IMR-90 (cell line): ENCODE measurements around the gene NCKIPSD. TPM values are rescaled to one million over a fixed set of nuclear protein-coding genes. Genes with fewer than 3 reads are reported as not detected.
A peak's percentile ranks its signal among the peaks of the same experiment; 100 is the strongest.

Source experiments
- ATAC-seq: fragments of 200-7000 bp; cut with Tn5 transposase; 2 replicates; pipeline ENCODE4 v1.9.1; 2020; ENCODE audit warnings: low read depth, mild to moderate bottlenecking, moderate library complexity
- BruUV-seq: library from RNA; stranded (reverse); fragments of 400-500 nt; replicated peaks from 2 replicates; lab custom pipeline; 2021; lab: Mats Ljungman, UMichigan
- CTCF ChIA-PET: fragments of 300-600 bp; formaldehyde crosslinking; extraction: SDS; loops from one replicate; lab custom pipeline; 2021; ENCODE audit warnings: antibody characterized with exemption; lab: Yijun Ruan, JAX
- POLR2A ChIA-PET: fragments of 300-600 bp; sonication (Branson Sonifier 250); formaldehyde crosslinking; loops from one replicate; lab custom pipeline; 2022; ENCODE audit warnings: antibody characterized with exemption; ENCODE audit not compliant: unreplicated experiment; lab: Charles Lee
- DNase-seq: peaks from one replicate; pipeline ENCODE4 v3.0.0; 2013
- H2AFZ ChIP-seq: replicated peaks from 2 replicates; pipeline ENCODE3; 2013; ENCODE audit warnings: low read length, mild to moderate bottlenecking; ENCODE audit not compliant: poor library complexity
- H2AK5ac ChIP-seq: 2 replicates; pipeline ENCODE4 v1.6.1; 2013; ENCODE audit warnings: low read depth, low read length, inconsistent platforms
- H2AK9ac ChIP-seq: replicated peaks from 2 replicates; pipeline ENCODE3; 2013; ENCODE audit warnings: mild to moderate bottlenecking, low read depth, low read length, moderate library complexity; ENCODE audit not compliant: poor library complexity
- H2BK120ac ChIP-seq: 2 replicates; pipeline ENCODE4 v1.6.1; 2013; ENCODE audit warnings: low read depth, low read length, inconsistent platforms
- H2BK15ac ChIP-seq: 3 replicates; pipeline ENCODE4 v1.6.1; 2013; ENCODE audit warnings: low read depth, low read length, inconsistent platforms
- H2BK20ac ChIP-seq: 2 replicates; pipeline ENCODE4 v1.6.1; 2013; ENCODE audit warnings: low read depth, mild to moderate bottlenecking, inconsistent platforms, low read length, moderate library complexity
- H2BK5ac ChIP-seq: 2 replicates; pipeline ENCODE4 v1.6.1; 2013; ENCODE audit warnings: mild to moderate bottlenecking, low read depth, low read length, inconsistent platforms; ENCODE audit not compliant: poor library complexity, severe bottlenecking
- H3K14ac ChIP-seq: replicated peaks from 2 replicates; pipeline ENCODE4 v1.6.1; 2013; ENCODE audit warnings: low read depth, low read length, inconsistent platforms
- H3K18ac ChIP-seq: 2 replicates; pipeline ENCODE4 v1.6.1; 2013; ENCODE audit warnings: low read depth, low read length, control low read depth
- H3K23ac ChIP-seq: 2 replicates; pipeline ENCODE4 v1.6.1; 2013; ENCODE audit warnings: low read depth, low read length, inconsistent platforms
- H3K27ac ChIP-seq: 2 replicates; pipeline ENCODE4 v1.5.1; 2013; ENCODE audit warnings: mild to moderate bottlenecking, control low read depth, low read length; ENCODE audit not compliant: insufficient read depth
- H3K27me3 ChIP-seq: 2 replicates; pipeline ENCODE4 v1.6.1; 2013; ENCODE audit warnings: low read length; ENCODE audit not compliant: control insufficient read depth, insufficient read depth
- H3K36me3 ChIP-seq: 2 replicates; pipeline ENCODE4 v1.6.1; 2013; ENCODE audit warnings: low read length, mixed read lengths; ENCODE audit not compliant: control insufficient read depth, insufficient read depth
- H3K4ac ChIP-seq: 2 replicates; pipeline ENCODE4 v1.6.1; 2013; ENCODE audit warnings: low read depth, low read length, inconsistent platforms
- H3K4me1 ChIP-seq: 2 replicates; pipeline ENCODE4 v1.6.1; 2013; ENCODE audit warnings: low read length, mixed read lengths; ENCODE audit not compliant: control insufficient read depth, insufficient read depth
- H3K4me2 ChIP-seq: 2 replicates; pipeline ENCODE4 v1.6.1; 2013; ENCODE audit warnings: low read depth, mild to moderate bottlenecking, control low read depth, low read length, moderate library complexity
- H3K4me3 ChIP-seq: 2 replicates; pipeline ENCODE4 v1.5.1; 2013; ENCODE audit warnings: low read depth, mild to moderate bottlenecking, control low read depth, low read length, moderate library complexity; ENCODE audit not compliant: insufficient read depth
- H3K56ac ChIP-seq: 2 replicates; pipeline ENCODE4 v1.6.1; 2013; ENCODE audit warnings: low read length, inconsistent platforms; ENCODE audit not compliant: insufficient read depth; ENCODE audit errors: extremely low read depth
- H3K79me1 ChIP-seq, 2 experiments: 2 replicates each; pipeline ENCODE4 v1.6.1; 2013; ENCODE audit warnings: low read length in 2 of 2, inconsistent platforms in 1 of 2, low read depth in 1 of 2
- H3K9ac ChIP-seq: 2 replicates; pipeline ENCODE4 v1.6.1; 2013; ENCODE audit warnings: low read depth, low read length, control low read depth
- H3K9me1 ChIP-seq: 2 replicates; pipeline ENCODE4 v1.6.1; 2013; ENCODE audit warnings: low read length, inconsistent platforms; ENCODE audit not compliant: insufficient read depth
- H3K9me3 ChIP-seq: 2 replicates; pipeline ENCODE4 v1.6.1; 2013; ENCODE audit warnings: low read length; ENCODE audit not compliant: control insufficient read depth, insufficient read depth
- H4K20me1 ChIP-seq: 2 replicates; pipeline ENCODE4 v1.6.1; 2013; ENCODE audit warnings: low read length, inconsistent platforms; ENCODE audit not compliant: insufficient read depth
- H4K5ac ChIP-seq: 2 replicates; pipeline ENCODE4 v1.6.1; 2013; ENCODE audit warnings: mild to moderate bottlenecking, low read depth, low read length, control low read depth
- H4K8ac ChIP-seq, 2 experiments: 2 replicates each; pipeline ENCODE4 v1.6.1; 2013; ENCODE audit warnings: low read depth in 2 of 2, low read length in 2 of 2, control low read depth in 1 of 2, inconsistent platforms in 1 of 2
- H4K91ac ChIP-seq: 2 replicates; pipeline ENCODE4 v1.6.1; 2013; ENCODE audit warnings: low read depth, low read length, inconsistent platforms; ENCODE audit not compliant: insufficient read depth
- BHLHE40 ChIP-seq: fragments of 150-350 bp; IDR thresholded peaks from 2 replicates; pipeline ENCODE4 v1.6.1; 2016; ENCODE audit warnings: mild to moderate bottlenecking, low read depth, low read length
- CHD1 ChIP-seq: IDR thresholded peaks from 2 replicates; pipeline ENCODE4 v1.6.1; 2012; ENCODE audit warnings: low read depth, low read length, improper control_type of control experiment
- CTCF ChIP-seq: conservative IDR thresholded peaks from 2 replicates; pipeline ENCODE4 v1.5.1; 2012; ENCODE audit warnings: mild to moderate bottlenecking, low read depth, low read length, improper control_type of control experiment
- ELK1 ChIP-seq: fragments of 150-350 bp; IDR thresholded peaks from 2 replicates; pipeline ENCODE4 v1.6.1; 2016; ENCODE audit warnings: low read depth, mild to moderate bottlenecking, low read length, moderate library complexity, borderline replicate concordance
- FOS ChIP-seq: fragments of 150-350 bp; IDR thresholded peaks from 2 replicates; pipeline ENCODE4 v1.6.1; 2016; ENCODE audit warnings: low read depth, low read length
- MAZ ChIP-seq: IDR thresholded peaks from 2 replicates; pipeline ENCODE4 v1.6.1; 2012; ENCODE audit warnings: low read depth, mild to moderate bottlenecking, low read length, improper control_type of control experiment, moderate library complexity, borderline replicate concordance
- NFE2L2 ChIP-seq: fragments of 150-350 bp; IDR thresholded peaks from 2 replicates; pipeline ENCODE4 v1.6.1; 2016; ENCODE audit warnings: low read depth, mild to moderate bottlenecking, low read length
- POLR2A ChIP-seq: IDR thresholded peaks from 2 replicates; pipeline ENCODE4 v1.6.1; 2012; ENCODE audit warnings: mild to moderate bottlenecking, low read depth, low read length
- RAD21 ChIP-seq: IDR thresholded peaks from 2 replicates; pipeline ENCODE4 v1.6.1; 2012; ENCODE audit warnings: low read length, improper control_type of control experiment
- RCOR1 ChIP-seq: IDR thresholded peaks from 2 replicates; pipeline ENCODE4 v1.6.1; 2012; ENCODE audit warnings: mild to moderate bottlenecking, low read length, improper control_type of control experiment; ENCODE audit not compliant: insufficient replicate concordance
- USF2 ChIP-seq: fragments of 150-350 bp; IDR thresholded peaks from 2 replicates; pipeline ENCODE4 v1.6.1; 2017; ENCODE audit warnings: mild to moderate bottlenecking, antibody characterized with exemption, low read length, low read depth
- WGBS, 2 experiments: methylation state at CpG; one replicate each; pipeline versions ENCODE4 v1.1.5 to v1.1.7; 2013; ENCODE audit warnings: missing lambda C conversion rate in 2 of 2; ENCODE audit not compliant: insufficient read length in 1 of 2; ENCODE audit errors: extremely low coverage in 2 of 2; 5-methylcytosine and 5-hydroxymethylcytosine counted together
- dilution Hi-C: fragments of 300-500 bp; cut with HindIII; formaldehyde crosslinking; loops from one replicate; pipeline ENCODE4 v1.14.3; 2018; ENCODE audit warnings: low sequenced_read_pairs; ENCODE audit not compliant: unreplicated experiment
- in situ Hi-C: fragments of 300-500 bp; cut with MboI; formaldehyde crosslinking; loops from 3 replicates; pipeline ENCODE4 v1.14.3; 2019; ENCODE audit warnings: low sequenced_read_pairs, inconsistent platforms, mixed read lengths
- intact Hi-C: fragments of 100-400 bp; cut with micrococcal nuclease; formaldehyde crosslinking; loops from 2 replicates; pipeline ENCODE4 v1.10.0; 2022
- polyA plus RNA-seq, 3 experiments: library from polyadenylated mRNA; depleted of rRNA; stranded (reverse); fragments of >200 nt; gene quantifications; 2 replicates each; pipeline ENCODE4 v1.2.3, GENCODE V29; 2012; ENCODE audit warnings: low replicate concordance in 1 of 3
- total RNA-seq: library from RNA; depleted of rRNA; stranded (reverse); fragments of >200 nt; gene quantifications from 2 replicates; pipeline ENCODE4 v1.2.3, GENCODE V29; 2012

The NCKIPSD gene
- total and polyA plus RNA-seq, 2 of the 4 experiments (the other 2 are of a cell fraction): 21.0 to 38.3 TPM

- Histone ChIP-seq H4K20me1 (peaks cover 54% of the 10 kb centered on the region), H3K23ac (no peak overlapping the region), H2BK15ac (no peak overlapping the region), H3K56ac (no peak overlapping the region), H3K14ac (no peak overlapping the region), H2BK120ac (no peak overlapping the region), H3K9me1 (peaks cover 27% of the 10 kb centered on the region), H2BK5ac (no peak overlapping the region), H3K18ac (no peak overlapping the region), H3K4ac (no peak overlapping the region), H3K4me3 (no peak overlapping the region), H3K27ac (no peak overlapping the region), H2AK5ac (peak overlapping the region; percentile 64; the same call in 1 of the 2 replicates), H3K9ac (no peak overlapping the region), H4K5ac (no peak overlapping the region), H3K4me2 (no peak overlapping the region), H2BK20ac (no peak overlapping the region), H2AFZ (peak overlapping the region; percentile 15), H3K27me3 (no peaks in the 10 kb centered on the region), H3K36me3 (peaks cover 54% of the 10 kb centered on the region), H2AK9ac (peak overlapping the region; percentile 42), H4K8ac (no peak overlapping the region), H3K4me1 (peaks cover 42% of the 10 kb centered on the region), H3K79me1 (peaks cover 39 to 84% of the 10 kb centered on the region in 2 experiments), H4K91ac (no peak overlapping the region), H3K9me3 (no peaks in the 10 kb centered on the region)
- TF ChIP-seq BHLHE40 (no peak), FOS (no peak), RCOR1 (no peak), USF2 (no peak), CHD1 (no peak), RAD21 (no peak), NFE2L2 (no peak), ELK1 (no peak), MAZ (no peak), CTCF (no peak), POLR2A (no peak)
- no TSS peak for BruUV-seq
- intact Hi-C loops: loop anchor here (5.0 kb wide), 1 partner anchor 222 kb away; a partner anchor contains a TSS
- ATAC-seq (no peak), DNase-seq (no peak)
- CTCF ChIA-PET: no interaction called here
- in situ Hi-C loops: no loop called here
- POLR2A ChIA-PET: no interaction called here
- 100% methylated on average over 1 of the region's 5 CpGs; no CpG with 5 or more reads in 1 of the 2 experiments for WGBS, 2 experiments
- dilution Hi-C loops: no loop called here
These were observed 3.7 kb upstream of the NCKIPSD start for GRCh38 chr3:48689384-48689783.
